Breast epithelium (tissue), 4 donors: ENCODE data around the gene CTIF. TPM values are rescaled to one million over a fixed set of nuclear protein-coding genes. Genes with fewer than 3 reads are reported as not detected.

ENCODE experiments used
- DNase-seq, 2 donors: peaks; one replicate each; pipeline ENCODE4 v3.0.0-alpha.2; 2019; ENCODE audit warnings: low spot score in 2 of 2
- H3K27ac ChIP-seq, 2 donors: fragments of 200-600 bp; sonication (generic) in 1 of 2; one replicate each; pipeline ENCODE4 v1.5.1; 2016 to 2019; ENCODE audit warnings: mild to moderate bottlenecking in 1 of 2
- H3K27me3 ChIP-seq, 2 donors: fragments of 200-600 bp; sonication (generic) in 1 of 2; one replicate each; pipeline versions ENCODE4 v1.5.1 to v1.6.0; 2017 to 2019; ENCODE audit warnings: control low read depth in 1 of 2, mild to moderate bottlenecking in 1 of 2
- H3K36me3 ChIP-seq: fragments of 200-600 bp; one replicate; pipeline ENCODE4 v1.5.1; 2019
- H3K4me1 ChIP-seq, 2 donors: fragments of 200-600 bp; sonication (generic); one replicate each; pipeline ENCODE4 v1.5.1; 2016 to 2019; ENCODE audit warnings: control low read depth in 1 of 2
- H3K4me3 ChIP-seq, 3 donors: fragments of 200-600 bp; sonication (generic); 1 replicate in 2 of 3; 2 replicates in 1 of 3; pipeline ENCODE4 v1.5.1; 2016 to 2019; ENCODE audit warnings: mild to moderate bottlenecking in 3 of 3, moderate library complexity in 2 of 3
- H3K9me3 ChIP-seq, 2 donors: fragments of 200-600 bp; sonication (generic) in 1 of 2; one replicate each; pipeline ENCODE4 v1.5.1; 2016 to 2019; ENCODE audit warnings: control low read depth in 1 of 2
- CTCF ChIP-seq, 3 donors: fragments of 450-650 bp; IDR thresholded peaks; one replicate each; pipeline ENCODE4 v1.5.1; 2016 to 2017; ENCODE audit warnings: antibody characterized with exemption in 3 of 3, mild to moderate bottlenecking in 3 of 3, moderate library complexity in 3 of 3
- POLR2A ChIP-seq: fragments of 450-650 bp; IDR thresholded peaks from one replicate; pipeline ENCODE4 v1.6.1; 2016; ENCODE audit warnings: antibody characterized with exemption, mild to moderate bottlenecking, moderate library complexity
- POLR2AphosphoS5 ChIP-seq, 3 donors: sonication (generic); formaldehyde crosslinking; IDR thresholded peaks; one replicate each; pipeline ENCODE4 v1.6.1; 2017; ENCODE audit warnings: antibody characterized with exemption in 3 of 3
- intact Hi-C: fragments of 100-400 bp; cut with DNase I; formaldehyde crosslinking; loops from one replicate; pipeline ENCODE4 v1.15.1; 2023; ENCODE audit warnings: low total_unique reads
- total RNA-seq, 3 donors: library from RNA; depleted of rRNA; stranded (reverse); fragments of >200 nt; gene quantifications; one replicate each; pipeline ENCODE4 v1.1.0, GENCODE V29; 2016

CTIF gene
- total RNA-seq, 3 donors from 2014 or later: 28.8 to 78.9 (median 32.6) TPM

GRCh38 chr18:48602759-48603390 is 64.0 kb downstream of the CTIF start:
- TF ChIP-seq CTCF (IDR thresholded peaks at IDR 0.05): no peak
- TF ChIP-seq POLR2A: no peak
- TF ChIP-seq POLR2AphosphoS5 (IDR thresholded peaks at IDR 0.05): no peak
- DNase-seq: no peak
- Histone ChIP-seq H3K27me3 (no peaks in the 10 kb centered on the region), H3K4me1 (no peaks in the 10 kb centered on the region), H3K4me3 (no peak overlapping the region), H3K36me3 (no peaks in the 10 kb centered on the region), H3K27ac (no peak overlapping the region), H3K9me3 (no peaks in the 10 kb centered on the region)
- intact Hi-C loops: no loop called here

- TF ChIP-seq POLR2A (no peak), CTCF (IDR thresholded peaks at IDR 0.05) (no peak), POLR2AphosphoS5 (IDR thresholded peaks at IDR 0.05) (no peak)
- intact Hi-C loops: no loop called here
- DNase-seq: no peak
- H3K36me3 ChIP-seq: no peaks in the 10 kb centered on the region
- no peaks in the 10 kb centered on the region for H3K27me3 ChIP-seq
- no peaks in the 10 kb centered on the region for H3K9me3 ChIP-seq
- H3K4me3 ChIP-seq: no peak overlapping the region
- no peaks in the 10 kb centered on the region for H3K4me1 ChIP-seq
- no peak overlapping the region for H3K27ac ChIP-seq
Observed at GRCh38 chr18:48605408-48605845, 66.6 kb downstream of the CTIF start.

- Histone ChIP-seq H3K4me3 (no peak overlapping the region), H3K4me1 (no peaks in the 10 kb centered on the region), H3K27ac (no peak overlapping the region), H3K27me3 (no peaks in the 10 kb centered on the region), H3K9me3 (no peaks in the 10 kb centered on the region), H3K36me3 (no peaks in the 10 kb centered on the region)
- TF ChIP-seq POLR2A (no peak), CTCF (IDR thresholded peaks at IDR 0.05) (no peak), POLR2AphosphoS5 (IDR thresholded peaks at IDR 0.05) (no peak)
- intact Hi-C loops: no loop called here
- peak in 1 of 2 donors; percentile 72 for DNase-seq
Observed at GRCh38 chr18:48607056-48607984, 68.5 kb downstream of the CTIF start.

- no peaks in the 10 kb centered on the region for H3K9me3 ChIP-seq
- intact Hi-C loops: no loop called here
- no peak overlapping the region for H3K4me3 ChIP-seq
- no peak for DNase-seq
- H3K27me3 ChIP-seq: no peaks in the 10 kb centered on the region
- no peaks in the 10 kb centered on the region for H3K4me1 ChIP-seq
- no peak overlapping the region for H3K27ac ChIP-seq
- H3K36me3 ChIP-seq: no peaks in the 10 kb centered on the region
- TF ChIP-seq CTCF (IDR thresholded peaks at IDR 0.05) (no peak), POLR2A (no peak), POLR2AphosphoS5 (IDR thresholded peaks at IDR 0.05) (no peak)
Observed at GRCh38 chr18:48608581-48608980, 69.8 kb downstream of the CTIF start.

- DNase-seq: no peak
- Histone ChIP-seq H3K4me3 (no peak overlapping the region), H3K9me3 (no peaks in the 10 kb centered on the region), H3K4me1 (no peaks in the 10 kb centered on the region), H3K27ac (no peak overlapping the region), H3K36me3 (no peaks in the 10 kb centered on the region), H3K27me3 (no peaks in the 10 kb centered on the region)
- no peak for TF ChIP-seq POLR2AphosphoS5 (IDR thresholded peaks at IDR 0.05)
- no peak for TF ChIP-seq POLR2A
- TF ChIP-seq CTCF (IDR thresholded peaks at IDR 0.05): no peak
- intact Hi-C loops: no loop called here
Observed at GRCh38 chr18:48609114-48609513, 70.3 kb downstream of the CTIF start.
